ENCODE results near the gene EPS8L2.

EPS8L2 gene

GRCh38 chr11:763073-763463 is 57.0 kb downstream of the EPS8L2 start:
- DNase-seq (ENCODE audit: low read depth): no peak

- DNase-seq (ENCODE audit: low read depth): no peak
Measured at GRCh38 chr11:763549-764321, 57.7 kb downstream of the EPS8L2 start.

GRCh38 chr11:764322-765024 is 58.4 kb downstream of the EPS8L2 start:
- DNase-seq (ENCODE audit: low read depth): no peak

GRCh38 chr11:765025-765801 is 59.2 kb downstream of the EPS8L2 start:
- DNase-seq (ENCODE audit: low read depth): peak; percentile 32

GRCh38 chr11:765802-766091 is 59.7 kb downstream of the EPS8L2 start:
- DNase-seq (ENCODE audit: low read depth): no peak

GRCh38 chr11:766106-766935 is 60.3 kb downstream of the EPS8L2 start:
- no peak for DNase-seq (ENCODE audit: low read depth)

- no peak for DNase-seq (ENCODE audit: low read depth)
Measured at GRCh38 chr11:766936-767210, 60.8 kb downstream of the EPS8L2 start.

- DNase-seq (ENCODE audit: low read depth): no peak
Measured at GRCh38 chr11:767238-767637, 61.2 kb downstream of the EPS8L2 start.

GRCh38 chr11:769887-770641 is 64.0 kb downstream of the EPS8L2 start:
- no peak for DNase-seq (ENCODE audit: low read depth)

GRCh38 chr11:770642-771616 is 64.9 kb downstream of the EPS8L2 start:
- no peak for DNase-seq (ENCODE audit: low read depth)

GRCh38 chr11:771617-772204 is 65.7 kb downstream of the EPS8L2 start:
- DNase-seq (ENCODE audit: low read depth): no peak

- no peak for DNase-seq (ENCODE audit: low read depth)
Measured at GRCh38 chr11:772429-773390, 66.7 kb downstream of the EPS8L2 start.

GRCh38 chr11:773425-773824 is 67.4 kb downstream of the EPS8L2 start:
- no peak for DNase-seq (ENCODE audit: low read depth)

GRCh38 chr11:773830-774229 is 67.8 kb downstream of the EPS8L2 start:
- DNase-seq (ENCODE audit: low read depth): no peak

- no peak for DNase-seq (ENCODE audit: low read depth)
Measured at GRCh38 chr11:774873-775592, 69.0 kb downstream of the EPS8L2 start.

GRCh38 chr11:776263-776560 is 70.2 kb downstream of the EPS8L2 start:
- no peak for DNase-seq (ENCODE audit: low read depth)

- no peak for DNase-seq (ENCODE audit: low read depth)
Measured at GRCh38 chr11:776561-777287, 70.7 kb downstream of the EPS8L2 start.
